HUES48 (cell line): Measurements from ENCODE around the gene CTSD.

Experiments used
- H3K27ac ChIP-seq: one replicate; pipeline ENCODE4 v1.7.0; 2013; ENCODE audit warnings: low read depth, low read length, inconsistent platforms
- H3K27me3 ChIP-seq: 2 replicates; pipeline ENCODE4 v1.6.1; 2013; ENCODE audit warnings: mild to moderate bottlenecking, low read length; ENCODE audit not compliant: control insufficient read depth, insufficient read depth
- H3K36me3 ChIP-seq: 2 replicates; pipeline ENCODE4 v1.6.1; 2013; ENCODE audit warnings: low read length; ENCODE audit not compliant: control insufficient read depth, insufficient read depth
- H3K4me1 ChIP-seq: 2 replicates; pipeline ENCODE4 v1.6.1; 2013; ENCODE audit warnings: mild to moderate bottlenecking, low read length; ENCODE audit not compliant: control insufficient read depth, insufficient read depth
- H3K4me3 ChIP-seq: 2 replicates; pipeline ENCODE4 v1.5.1; 2013; ENCODE audit warnings: mild to moderate bottlenecking, low read depth, low read length
- H3K9ac ChIP-seq: 2 replicates; pipeline ENCODE4 v1.6.1; 2013; ENCODE audit warnings: mild to moderate bottlenecking, low read depth, low read length, moderate library complexity
- H3K9me3 ChIP-seq: 2 replicates; pipeline ENCODE4 v1.6.1; 2013; ENCODE audit warnings: low read length; ENCODE audit not compliant: control insufficient read depth, insufficient read depth

Gene CTSD

GRCh38 chr11:1796413-1797011, 32.8 kb upstream of the CTSD start:
- Histone ChIP-seq H3K4me3 (no peak overlapping the region), H3K4me1 (no peaks in the 10 kb centered on the region), H3K27ac (no peak overlapping the region), H3K27me3 (peaks cover 6% of the 10 kb centered on the region; the same call in 1 of the 2 replicates), H3K9me3 (no peaks in the 10 kb centered on the region), H3K36me3 (no peaks in the 10 kb centered on the region), H3K9ac (no peak overlapping the region)

- Histone ChIP-seq H3K27ac (no peak overlapping the region), H3K9me3 (no peaks in the 10 kb centered on the region), H3K9ac (no peak overlapping the region), H3K4me1 (no peaks in the 10 kb centered on the region), H3K36me3 (no peaks in the 10 kb centered on the region), H3K27me3 (peaks cover 10% of the 10 kb centered on the region), H3K4me3 (no peak overlapping the region)
Observed at GRCh38 chr11:1793081-1793480, 29.4 kb upstream of the CTSD start.

GRCh38 chr11:1792461-1792860, 28.7 kb upstream of the CTSD start:
- no peak overlapping the region for H3K27ac ChIP-seq
- no peaks in the 10 kb centered on the region for H3K9me3 ChIP-seq
- H3K27me3 ChIP-seq, result peaks cover 10% of the 10 kb centered on the region
- no peak overlapping the region for H3K9ac ChIP-seq
- H3K4me1 ChIP-seq, result no peaks in the 10 kb centered on the region
- H3K4me3 ChIP-seq, result no peak overlapping the region
- no peaks in the 10 kb centered on the region for H3K36me3 ChIP-seq

GRCh38 chr11:1791912-1792311, 28.2 kb upstream of the CTSD start:
- H3K9me3 ChIP-seq, result no peaks in the 10 kb centered on the region
- peaks cover 10% of the 10 kb centered on the region for H3K27me3 ChIP-seq
- H3K36me3 ChIP-seq, result no peaks in the 10 kb centered on the region
- no peak overlapping the region for H3K9ac ChIP-seq
- H3K4me1 ChIP-seq, result no peaks in the 10 kb centered on the region
- no peak overlapping the region for H3K27ac ChIP-seq
- H3K4me3 ChIP-seq, result no peak overlapping the region

GRCh38 chr11:1786466-1786865, 22.7 kb upstream of the CTSD start:
- H3K4me1 ChIP-seq, result 0 out of 2 replicates have a peak, but pooled peaks cover 5% of the 10 kb centered on the region
- H3K9me3 ChIP-seq, result no peaks in the 10 kb centered on the region
- H3K27me3 ChIP-seq, result peaks cover 5% of the 10 kb centered on the region; the same call in 1 of the 2 replicates
- H3K27ac ChIP-seq, result no peak overlapping the region
- H3K36me3 ChIP-seq, result no peaks in the 10 kb centered on the region
- no peak overlapping the region for H3K4me3 ChIP-seq
- H3K9ac ChIP-seq, result no peak overlapping the region

GRCh38 chr11:1785749-1786413, 22.2 kb upstream of the CTSD start:
- Histone ChIP-seq H3K4me3 (no peak overlapping the region), H3K27ac (no peak overlapping the region), H3K4me1 (0 out of 2 replicates have a peak, but pooled peaks cover 5% of the 10 kb centered on the region), H3K9ac (no peak overlapping the region), H3K27me3 (peaks cover 3% of the 10 kb centered on the region; the same call in 1 of the 2 replicates), H3K9me3 (no peaks in the 10 kb centered on the region), H3K36me3 (no peaks in the 10 kb centered on the region)

GRCh38 chr11:1784761-1785650, 21.3 kb upstream of the CTSD start:
- no peaks in the 10 kb centered on the region for H3K9me3 ChIP-seq
- H3K27me3 ChIP-seq, result no peaks in the 10 kb centered on the region
- no peak overlapping the region for H3K27ac ChIP-seq
- H3K36me3 ChIP-seq, result no peaks in the 10 kb centered on the region
- H3K4me1 ChIP-seq, result 0 out of 2 replicates have a peak, but pooled peaks cover 5% of the 10 kb centered on the region
- no peak overlapping the region for H3K9ac ChIP-seq
- H3K4me3 ChIP-seq, result no peak overlapping the region

GRCh38 chr11:1783725-1784529, 20.2 kb upstream of the CTSD start:
- no peak overlapping the region for H3K27ac ChIP-seq
- no peak overlapping the region for H3K9ac ChIP-seq
- H3K4me1 ChIP-seq, result 0 out of 2 replicates have a peak, but pooled peaks cover 5% of the 10 kb centered on the region
- no peaks in the 10 kb centered on the region for H3K9me3 ChIP-seq
- no peaks in the 10 kb centered on the region for H3K27me3 ChIP-seq
- H3K36me3 ChIP-seq, result no peaks in the 10 kb centered on the region
- no peak overlapping the region for H3K4me3 ChIP-seq

GRCh38 chr11:1782831-1783724, 19.4 kb upstream of the CTSD start:
- Histone ChIP-seq H3K27me3 (no peaks in the 10 kb centered on the region), H3K9me3 (no peaks in the 10 kb centered on the region), H3K36me3 (no peaks in the 10 kb centered on the region), H3K4me1 (0 out of 2 replicates have a peak, but pooled peaks cover 5% of the 10 kb centered on the region), H3K9ac (no peak overlapping the region), H3K27ac (no peak overlapping the region), H3K4me3 (no peak overlapping the region)
